HFFc6 (cell line): ENCODE measurements around the gene HCRTR2. TPM values are rescaled to one million over a fixed set of nuclear protein-coding genes. Genes with fewer than 3 reads are reported as not detected.

Experiments used
- DNase-seq: peaks from one replicate; pipeline ENCODE4 v3.0.0-alpha.2; 2018
- H3K27ac Mint-ChIP-seq: 2 replicates; pipeline ENCODE4 v1.8.0; 2020; ENCODE audit warnings: mild to moderate bottlenecking, mixed read lengths
- H3K27me3 Mint-ChIP-seq: 2 replicates; pipeline ENCODE4 v1.8.0; 2021; ENCODE audit warnings: mild to moderate bottlenecking, moderate library complexity, mixed read lengths; ENCODE audit not compliant: insufficient read depth
- H3K36me3 Mint-ChIP-seq: 2 replicates; pipeline ENCODE4 v1.8.0; 2021; ENCODE audit warnings: low read depth, mixed read lengths
- H3K4me1 Mint-ChIP-seq: 2 replicates; pipeline ENCODE4 v1.8.0; 2020; ENCODE audit warnings: low read depth, mixed read lengths
- H3K4me3 Mint-ChIP-seq: 2 replicates; pipeline ENCODE4 v1.8.0; 2020; ENCODE audit warnings: mild to moderate bottlenecking, moderate library complexity, mixed read lengths
- H3K9me3 Mint-ChIP-seq: 2 replicates; pipeline ENCODE4 v1.8.0; 2020; ENCODE audit warnings: mild to moderate bottlenecking, mixed read lengths
- long read RNA-seq: library from polyadenylated mRNA; unstranded; transcript quantifications from one replicate; pipeline ENCODE4 v2.0.0, GENCODE V29; 2019
- total RNA-seq, 6 experiments: library from RNA; stranded (reverse); fragmentation: NEBNext Ultra II Directional; extraction: Animal tissue kit (Norgen Biotek cat#: 25700); gene quantifications; 2 replicates in 1 of 6; 3 replicates in 5 of 6; pipeline ENCODE4 v1.2.3, GENCODE V29; 2021
- TF ChIP-seq, protein P1 (sequence below): fragments of 200-600 bp; sonication (generic); IDR thresholded peaks from 2 replicates; pipeline ENCODE4 v1.5.0; 2021; ENCODE audit warnings: antibody characterized with exemption, mild to moderate bottlenecking

Gene HCRTR2
- not detected for total RNA-seq
- long read RNA-seq = 0 reads

GRCh38 chr6:55174211-55175026 lies at the start of gene HCRTR2:
HCRTR2 (plus strand) TSS chr6:55174515; CDS start chr6:55174588, 73 bp downstream.
- Mint-ChIP-seq H3K4me1 (no peaks in the 10 kb centered on the region), H3K27me3 (no peaks in the 10 kb centered on the region; the same call in 1 of the 2 replicates), H3K27ac (no peak within 1 kb of the TSS), H3K9me3 (peaks cover 4% of the 10 kb centered on the region; the same call in 1 of the 2 replicates), H3K4me3 (no peak within 1 kb of the TSS), H3K36me3 (no peaks in the 10 kb centered on the region)
- no peak for DNase-seq
- TF ChIP-seq, protein P1, sequence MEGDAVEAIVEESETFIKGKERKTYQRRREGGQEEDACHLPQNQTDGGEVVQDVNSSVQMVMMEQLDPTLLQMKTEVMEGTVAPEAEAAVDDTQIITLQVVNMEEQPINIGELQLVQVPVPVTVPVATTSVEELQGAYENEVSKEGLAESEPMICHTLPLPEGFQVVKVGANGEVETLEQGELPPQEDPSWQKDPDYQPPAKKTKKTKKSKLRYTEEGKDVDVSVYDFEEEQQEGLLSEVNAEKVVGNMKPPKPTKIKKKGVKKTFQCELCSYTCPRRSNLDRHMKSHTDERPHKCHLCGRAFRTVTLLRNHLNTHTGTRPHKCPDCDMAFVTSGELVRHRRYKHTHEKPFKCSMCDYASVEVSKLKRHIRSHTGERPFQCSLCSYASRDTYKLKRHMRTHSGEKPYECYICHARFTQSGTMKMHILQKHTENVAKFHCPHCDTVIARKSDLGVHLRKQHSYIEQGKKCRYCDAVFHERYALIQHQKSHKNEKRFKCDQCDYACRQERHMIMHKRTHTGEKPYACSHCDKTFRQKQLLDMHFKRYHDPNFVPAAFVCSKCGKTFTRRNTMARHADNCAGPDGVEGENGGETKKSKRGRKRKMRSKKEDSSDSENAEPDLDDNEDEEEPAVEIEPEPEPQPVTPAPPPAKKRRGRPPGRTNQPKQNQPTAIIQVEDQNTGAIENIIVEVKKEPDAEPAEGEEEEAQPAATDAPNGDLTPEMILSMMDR = no peak

- Mint-ChIP-seq H3K4me3 (no peak overlapping the region), H3K4me1 (no peaks in the 10 kb centered on the region), H3K36me3 (no peaks in the 10 kb centered on the region), H3K9me3 (peaks cover 29% of the 10 kb centered on the region), H3K27ac (no peak overlapping the region), H3K27me3 (no peaks in the 10 kb centered on the region)
- no peak for DNase-seq
- TF ChIP-seq, protein P1 = no peak
Observed at GRCh38 chr6:55130806-55131324, 43.5 kb upstream of the HCRTR2 start.

DNA sequence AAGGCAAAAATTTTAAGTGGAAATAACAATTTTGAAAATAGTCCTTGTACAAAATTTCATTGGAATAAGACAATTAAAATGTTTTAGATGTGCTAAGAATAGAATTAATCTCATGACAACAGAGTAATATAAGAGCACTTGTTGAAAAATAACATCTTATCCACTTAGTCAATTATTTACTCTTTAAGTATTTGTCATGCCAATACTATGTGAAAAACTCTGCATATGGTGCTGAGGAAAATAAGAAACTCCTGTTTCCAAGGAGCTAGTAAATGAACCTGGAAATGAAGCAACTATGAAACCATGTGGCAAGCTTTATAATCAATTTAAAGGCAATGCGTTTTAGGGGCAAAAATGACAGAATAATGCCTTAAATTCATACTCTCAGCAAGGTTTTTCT lies 42.7 kb upstream of the HCRTR2 start:
- Mint-ChIP-seq H3K4me1 (no peaks in the 10 kb centered on the region), H3K27ac (no peak overlapping the region), H3K9me3 (peaks cover 29% of the 10 kb centered on the region), H3K36me3 (no peaks in the 10 kb centered on the region), H3K4me3 (no peak overlapping the region), H3K27me3 (no peaks in the 10 kb centered on the region)
- no peak for DNase-seq
- TF ChIP-seq, protein P1 = no peak

DNA sequence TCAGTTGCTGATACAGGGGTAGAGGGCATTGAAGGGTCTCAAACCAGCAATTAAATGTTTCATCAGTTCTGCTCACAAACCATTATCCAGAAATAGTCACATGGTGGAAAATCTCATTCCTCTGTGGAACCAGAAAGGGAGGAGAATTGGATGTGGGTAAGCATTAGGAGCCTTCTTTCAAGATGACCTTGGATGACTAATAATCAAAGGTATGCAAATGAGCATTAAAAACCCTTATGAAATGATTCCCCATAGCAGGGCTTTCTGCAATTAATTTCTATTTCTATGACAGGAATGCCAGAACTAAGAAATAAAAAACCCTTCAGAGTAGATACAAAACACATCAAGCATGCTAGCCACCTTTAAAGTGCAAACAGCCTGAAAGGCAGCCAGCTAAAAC lies 37.4 kb upstream of the HCRTR2 start:
- H3K4me3 Mint-ChIP-seq = no peak overlapping the region
- H3K9me3 Mint-ChIP-seq = peaks cover 3% of the 10 kb centered on the region

GRCh38 chr6:55137929-55138693 lies 36.2 kb upstream of the HCRTR2 start:
- TF ChIP-seq, protein P1 = no peak
- no peaks in the 10 kb centered on the region for H3K27me3 Mint-ChIP-seq
- no peaks in the 10 kb centered on the region for H3K36me3 Mint-ChIP-seq
- no peak for DNase-seq
- no peak overlapping the region for H3K27ac Mint-ChIP-seq
- H3K4me3 Mint-ChIP-seq = no peak overlapping the region
- peaks cover 3% of the 10 kb centered on the region for H3K9me3 Mint-ChIP-seq
- H3K4me1 Mint-ChIP-seq = no peaks in the 10 kb centered on the region

More for the DNA sequence above, 37.4 kb upstream of the HCRTR2 start:
- Mint-ChIP-seq H3K27ac (no peak overlapping the region), H3K27me3 (no peaks in the 10 kb centered on the region), H3K36me3 (no peaks in the 10 kb centered on the region), H3K4me1 (no peaks in the 10 kb centered on the region)
- no peak for DNase-seq
- TF ChIP-seq, protein P1 = no peak
